Ecto neural progenitor cell (in vitro differentiated cells): ENCODE results near the gene TMCC2.
"Not testable (repeated sequence)": the region's sequence is repeated elsewhere in the genome, so short reads cannot be mapped to it uniquely, and the experiment has no call there.

Experiments
- DNase-seq: peaks from one replicate; pipeline ENCODE4 v3.0.0-alpha.2; 2018; ENCODE audit warnings: low spot score

Gene TMCC2

DNA sequence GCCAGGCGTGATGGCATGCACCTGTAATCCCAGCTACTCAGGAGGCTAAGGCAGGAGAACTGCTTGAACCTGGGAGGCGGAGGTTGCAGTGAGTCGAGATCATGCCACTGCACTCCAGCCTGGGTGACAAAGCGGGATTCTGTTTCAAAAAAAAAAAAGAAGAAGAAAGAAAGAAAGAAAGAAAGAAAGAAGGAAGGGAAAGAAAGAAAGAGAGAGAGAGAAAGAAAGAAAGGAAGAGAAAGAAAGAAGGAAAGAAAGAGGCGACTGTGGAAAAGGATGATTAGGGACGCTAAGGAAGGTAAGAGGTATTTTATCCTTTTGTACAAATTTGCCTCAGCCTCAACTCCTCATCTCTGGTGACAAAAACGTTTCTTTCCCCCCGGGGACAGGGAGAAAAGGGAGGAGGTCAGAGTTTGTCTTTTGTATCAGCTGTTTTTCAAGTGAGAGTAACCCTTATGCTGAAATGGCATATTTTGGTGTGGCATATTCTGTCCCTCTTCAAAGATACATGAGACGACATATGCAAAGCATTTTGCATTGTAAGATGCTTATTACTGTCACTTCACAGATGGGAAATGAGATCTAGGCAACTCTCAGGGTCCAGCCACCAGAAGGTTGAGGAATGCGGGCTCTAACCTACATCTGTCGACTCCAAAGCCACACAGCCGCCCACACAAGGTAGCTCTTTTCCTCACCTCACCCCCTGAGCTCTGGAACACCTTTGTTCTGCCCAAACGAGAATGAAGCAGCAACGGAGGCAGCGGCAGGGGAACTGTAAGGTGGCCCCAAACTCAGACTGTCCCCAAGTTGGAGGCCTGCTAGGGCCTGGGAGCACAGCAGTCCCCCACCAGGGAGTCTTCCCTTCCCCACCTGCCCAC is 55.8 kb downstream of the TMCC2 start:
- DNase-seq = no peak

DNA sequence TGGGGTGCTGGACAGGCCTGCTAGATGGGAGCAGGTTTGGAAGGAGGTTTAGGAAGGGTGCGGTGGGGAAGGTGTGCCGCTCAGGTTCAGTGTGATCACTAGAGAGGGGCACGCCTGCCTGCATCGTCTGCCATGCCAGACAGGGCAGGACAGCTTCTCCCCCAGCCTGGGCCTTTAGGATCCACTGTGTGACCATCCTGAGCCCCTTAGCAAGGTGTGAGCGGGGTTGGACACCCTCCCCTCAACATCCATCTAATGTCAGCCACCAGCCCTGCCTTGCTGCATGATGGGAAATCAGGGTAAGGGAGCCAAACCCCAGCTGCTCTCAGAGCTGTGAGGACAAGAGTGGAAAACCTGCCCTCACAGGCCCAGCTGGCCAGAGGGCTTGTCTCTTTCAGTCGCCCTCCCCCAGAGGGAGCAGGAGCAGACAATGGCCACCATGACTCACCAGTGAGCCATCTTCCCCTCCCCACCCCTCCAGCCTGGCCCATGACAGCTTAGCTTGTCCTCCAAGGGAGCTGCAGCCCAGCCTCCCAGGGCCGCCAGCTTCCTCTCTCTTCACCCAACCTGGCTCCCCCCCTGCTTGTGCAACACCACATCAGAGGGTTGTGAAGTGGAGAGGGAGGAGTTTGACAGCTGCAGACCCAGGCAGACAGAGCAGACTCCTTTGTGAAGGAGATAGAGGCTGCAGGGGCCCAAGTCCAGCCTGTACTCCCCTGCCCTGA is 56.8 kb downstream of the TMCC2 start:
- DNase-seq = peak; percentile 90

DNA sequence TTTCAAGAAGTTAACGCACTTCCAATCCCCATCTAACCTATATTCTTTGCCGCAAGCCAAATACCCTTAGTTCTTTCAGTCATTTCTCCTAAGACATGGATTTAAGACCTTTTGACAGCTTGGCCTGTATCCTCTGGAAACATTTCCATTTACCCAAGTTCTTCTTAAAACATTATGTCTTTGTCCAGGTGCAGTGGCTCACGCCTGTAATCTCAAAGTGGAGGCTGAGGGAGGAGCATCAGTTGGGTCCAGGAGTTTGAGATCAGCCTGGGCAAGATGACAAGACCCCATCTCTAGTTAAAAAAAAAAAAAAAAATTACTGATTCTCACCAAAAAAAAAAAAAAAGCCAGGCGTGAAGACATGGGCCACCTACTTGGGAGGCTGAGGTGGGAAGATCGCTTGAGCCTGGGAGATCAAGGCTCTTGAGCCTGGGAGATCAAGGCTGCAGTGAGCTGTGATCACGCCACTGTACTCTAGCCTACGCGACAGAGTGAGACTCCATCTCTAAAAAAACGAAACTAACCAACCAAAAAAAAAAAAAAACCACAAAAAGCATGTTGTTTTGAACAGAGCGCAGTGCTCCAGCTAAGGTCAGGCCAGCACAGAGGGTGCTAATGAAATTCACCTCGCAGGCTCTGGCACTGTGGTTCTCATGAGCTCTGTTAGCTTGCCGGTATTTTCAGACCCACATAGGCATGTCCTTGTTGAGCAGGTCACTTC is 57.8 kb downstream of the TMCC2 start:
- no peak for DNase-seq

DNA sequence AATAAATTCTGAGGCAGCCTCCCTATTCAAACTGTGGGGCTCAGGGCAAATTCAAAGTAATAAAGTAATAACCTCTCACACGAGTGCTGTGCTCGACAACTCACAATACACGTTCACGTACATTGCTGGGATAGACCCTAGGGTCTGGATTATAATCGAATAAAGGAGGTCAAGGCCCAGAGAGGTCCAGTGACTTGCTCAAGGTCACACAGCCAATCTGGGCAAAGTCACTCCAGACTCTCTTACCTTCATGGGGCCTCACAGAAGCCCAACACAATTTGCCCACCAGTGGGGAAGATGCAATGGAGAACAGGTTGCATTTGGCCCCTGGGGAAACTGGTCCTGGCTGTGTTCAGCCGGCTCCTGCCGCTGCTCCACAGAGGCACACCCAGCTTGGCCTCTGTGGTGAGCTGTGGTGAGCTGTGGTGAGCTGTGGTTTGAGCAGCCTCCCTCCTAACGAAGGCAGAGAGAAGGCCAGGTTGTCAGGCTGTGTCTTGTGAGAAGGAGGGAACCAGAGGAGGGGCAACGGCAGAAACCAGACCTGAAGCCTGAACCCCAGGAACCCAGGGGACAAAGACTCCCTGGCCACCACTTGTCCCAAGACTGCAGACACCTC is 58.7 kb downstream of the TMCC2 start:
- no peak for DNase-seq

DNA sequence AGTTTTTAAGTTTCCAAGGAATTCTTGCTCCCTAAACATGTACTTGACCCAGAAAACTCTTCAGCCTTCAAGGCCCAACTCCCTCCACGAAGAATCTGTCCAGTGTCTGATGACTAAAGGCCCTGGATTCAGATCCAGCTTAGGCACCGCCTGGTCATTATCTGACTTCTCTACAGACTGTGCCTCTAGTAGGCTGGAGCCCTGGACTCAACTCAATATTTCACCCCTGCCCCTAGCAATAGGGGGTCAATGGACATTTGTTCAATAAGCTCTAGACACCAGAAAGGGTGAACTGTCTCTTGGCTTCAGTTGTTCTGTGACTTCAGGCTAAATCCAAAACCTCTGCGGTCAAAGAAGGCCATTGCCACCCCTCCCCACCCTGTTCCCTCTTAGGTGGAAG is 59.3 kb downstream of the TMCC2 start:
- no peak for DNase-seq

DNA sequence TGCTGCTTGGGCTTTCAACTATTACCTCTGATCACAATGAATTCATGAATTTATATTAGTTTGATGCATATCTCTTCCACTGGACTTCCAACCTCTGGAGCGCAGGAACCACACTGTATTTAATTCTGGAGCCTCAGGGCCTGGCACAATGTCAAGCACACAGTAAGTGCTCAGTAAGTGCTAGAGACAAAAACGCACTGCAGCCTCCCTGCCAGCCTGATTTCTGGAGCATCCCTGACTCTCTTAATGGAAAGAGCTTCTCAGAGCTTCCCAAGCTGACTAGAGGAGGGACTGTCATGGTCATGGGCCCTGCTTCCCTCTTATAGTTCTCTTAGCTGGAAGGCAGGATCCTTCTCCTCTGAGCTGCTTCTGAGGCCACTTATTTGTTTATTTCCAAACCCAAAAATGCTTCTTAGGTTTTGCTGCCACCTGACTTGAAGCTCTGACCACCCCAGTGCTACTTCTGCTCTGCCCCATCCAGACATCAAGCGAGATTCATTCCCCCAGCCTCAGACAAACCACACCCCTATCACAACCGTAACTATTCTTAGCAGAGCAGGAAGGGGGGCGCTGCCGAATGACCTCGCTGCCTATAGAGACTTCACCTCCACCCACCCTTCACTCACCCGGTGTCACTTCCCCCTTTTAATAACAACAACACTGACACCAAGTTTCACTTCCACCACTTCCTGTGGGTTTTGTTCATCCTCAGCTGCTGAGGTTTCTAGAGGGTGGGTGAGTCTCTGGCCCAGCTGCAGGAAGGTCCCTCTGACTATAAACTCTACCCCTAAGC is 60.2 kb downstream of the TMCC2 start:
- DNase-seq = no peak

DNA sequence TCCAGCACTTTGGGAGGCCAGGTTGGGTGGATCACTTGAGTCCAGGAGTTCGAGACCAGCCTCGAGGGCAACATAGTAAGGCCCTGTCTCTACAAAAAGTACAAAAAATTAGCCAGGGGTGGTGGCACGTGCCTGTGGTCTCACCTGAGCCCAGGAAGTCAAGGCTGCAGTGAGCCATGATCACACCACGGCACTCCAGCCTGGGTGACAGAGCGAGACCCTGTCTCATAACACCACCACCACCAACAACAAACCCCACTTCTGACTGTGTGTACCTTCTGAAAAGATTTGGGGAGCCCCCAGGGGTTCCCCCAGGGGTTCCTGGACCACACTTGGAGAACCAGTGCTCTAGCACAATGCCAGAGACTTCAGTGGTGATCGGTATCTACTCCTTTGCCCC is 63.9 kb downstream of the TMCC2 start:
- DNase-seq = no peak

DNA sequence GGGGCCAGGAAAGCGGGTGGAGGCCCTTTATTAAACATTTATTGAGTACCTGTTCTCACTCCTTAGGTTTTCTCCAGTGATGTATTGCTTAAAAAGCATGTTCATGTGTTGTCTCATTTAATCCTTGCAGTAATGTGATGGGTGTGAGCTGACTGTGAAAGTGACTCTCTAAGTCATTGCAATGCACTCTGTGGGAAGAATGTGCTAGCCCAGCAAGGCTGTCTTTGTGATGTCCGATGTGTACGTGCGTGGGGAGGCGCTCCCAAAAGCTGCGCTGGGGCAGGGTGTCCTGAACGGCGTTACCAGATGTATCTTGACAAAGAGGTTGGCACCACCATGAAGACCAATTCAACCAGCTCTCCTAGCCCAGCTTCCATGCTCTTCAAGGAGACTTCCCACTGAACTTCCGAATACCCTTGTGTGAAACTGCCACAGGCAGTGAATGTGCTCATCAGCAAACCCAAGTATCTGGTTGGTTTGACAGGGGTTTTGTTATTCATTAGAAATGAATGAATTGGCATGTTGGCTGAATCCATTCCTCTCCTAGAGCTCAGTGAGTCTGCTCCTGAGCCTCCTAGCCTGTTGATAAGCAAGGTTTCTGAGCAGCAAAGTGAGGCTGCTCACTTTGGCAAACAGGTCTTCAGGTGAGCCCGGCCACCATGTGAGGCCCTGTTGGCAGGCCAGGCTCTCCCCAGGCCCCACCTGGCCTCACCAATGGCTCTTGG is 65.8 kb downstream of the TMCC2 start:
- DNase-seq = no peak

DNA sequence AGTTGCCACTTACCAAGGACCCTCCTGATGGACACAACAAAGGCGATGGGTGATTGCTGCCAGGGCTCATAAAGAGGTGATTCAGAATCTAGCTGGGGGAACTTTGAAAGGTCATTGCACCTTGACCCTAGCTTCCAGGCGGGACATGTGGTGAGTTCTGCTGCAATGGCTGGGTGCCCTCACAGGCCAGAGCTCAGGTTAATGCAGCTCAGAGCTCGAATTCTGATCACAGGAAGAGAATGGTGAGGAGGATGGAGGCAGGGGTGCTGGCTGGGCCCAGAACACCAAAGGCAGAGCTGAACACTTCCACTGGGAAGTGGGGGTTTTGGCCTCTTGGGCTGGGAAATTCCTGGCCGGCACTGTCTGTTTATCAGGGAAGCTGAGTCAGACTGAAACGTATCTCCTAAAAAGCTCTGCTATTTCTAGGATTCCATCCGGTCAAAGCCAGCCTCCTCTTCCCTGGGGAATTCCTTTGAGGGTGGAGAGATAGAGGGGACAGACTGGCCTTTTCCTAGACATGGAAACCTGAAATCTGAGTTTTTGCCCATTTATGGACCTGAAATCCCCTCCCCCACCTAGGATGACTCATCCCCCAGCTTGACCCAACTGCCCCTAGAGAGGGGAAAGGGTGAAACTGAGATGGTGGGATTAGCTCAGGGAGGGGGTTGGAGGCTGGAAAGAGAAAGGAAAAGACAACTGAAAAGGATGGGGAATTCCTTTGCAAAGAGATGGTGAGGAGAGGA is 66.6 kb downstream of the TMCC2 start:
- DNase-seq = peak; percentile 71

DNA sequence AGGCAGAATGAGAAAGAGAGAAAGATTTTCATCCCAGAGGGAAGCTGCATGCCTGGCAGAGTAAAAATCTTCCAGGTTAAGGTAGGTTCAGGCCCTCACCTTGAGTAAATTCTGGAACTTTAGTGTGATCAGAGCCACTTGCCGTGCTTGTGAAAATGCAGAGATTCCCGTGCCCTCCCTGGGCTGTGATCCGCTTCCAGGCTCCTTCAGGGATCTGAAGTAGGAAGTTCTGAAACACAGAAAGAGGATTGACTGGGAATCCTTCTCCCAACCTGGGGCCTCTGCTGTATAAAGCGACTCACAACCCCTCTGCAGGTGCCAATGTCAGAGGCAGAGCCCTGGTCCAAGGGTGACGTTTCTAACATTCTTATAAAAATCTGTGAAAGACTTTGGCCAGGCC is 67.2 kb downstream of the TMCC2 start:
- no peak for DNase-seq

DNA sequence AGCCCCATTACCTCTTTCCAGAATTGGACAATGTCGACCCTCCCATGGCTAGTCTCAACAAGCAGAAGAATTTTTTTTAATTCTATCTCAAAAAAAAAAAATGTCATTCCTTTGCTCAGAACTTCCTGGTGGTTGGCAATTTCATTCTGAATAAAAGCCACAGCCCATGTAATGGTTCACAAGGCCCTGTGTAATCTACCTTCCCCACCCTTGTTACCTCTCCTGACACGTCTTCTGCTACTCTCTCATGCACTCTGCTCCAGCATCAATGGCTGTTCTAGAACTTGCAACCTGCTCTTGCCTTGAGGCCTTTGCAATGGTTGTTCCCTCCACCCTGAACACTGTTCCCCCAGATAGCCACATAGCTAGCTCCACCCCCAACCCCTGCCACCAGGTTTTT is 68.4 kb downstream of the TMCC2 start:
- no peak for DNase-seq

DNA sequence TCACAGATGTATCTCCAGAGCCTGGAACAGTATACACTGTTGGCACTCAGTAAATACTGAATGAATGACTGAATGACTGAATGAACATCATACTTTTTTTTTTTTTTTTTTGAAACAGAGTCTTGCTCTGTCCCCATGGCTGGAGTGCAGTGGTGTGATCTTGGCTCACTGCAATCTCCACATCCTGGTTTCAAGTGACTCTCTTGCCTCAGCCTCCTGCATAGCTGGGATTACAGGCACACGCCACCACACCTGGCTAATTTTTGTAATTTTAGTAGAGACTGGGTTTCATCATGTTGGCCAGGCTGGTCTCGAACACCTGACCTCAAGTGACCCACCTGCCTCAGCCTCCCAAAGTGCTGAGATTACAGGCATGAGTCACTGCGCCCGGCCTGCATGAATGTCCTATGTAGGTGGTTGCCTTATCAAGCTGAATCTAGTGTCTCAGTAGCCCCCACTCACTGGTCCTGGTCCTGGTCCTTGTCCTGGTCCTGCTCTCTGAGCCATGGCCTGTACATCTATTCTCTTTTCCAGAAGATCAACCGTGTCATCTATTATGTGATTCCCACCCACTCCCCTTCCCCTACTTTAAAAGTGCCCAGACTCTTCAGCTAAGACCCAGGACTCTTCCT is 69.9 kb downstream of the TMCC2 start:
- not testable (repeated sequence) for DNase-seq

DNA sequence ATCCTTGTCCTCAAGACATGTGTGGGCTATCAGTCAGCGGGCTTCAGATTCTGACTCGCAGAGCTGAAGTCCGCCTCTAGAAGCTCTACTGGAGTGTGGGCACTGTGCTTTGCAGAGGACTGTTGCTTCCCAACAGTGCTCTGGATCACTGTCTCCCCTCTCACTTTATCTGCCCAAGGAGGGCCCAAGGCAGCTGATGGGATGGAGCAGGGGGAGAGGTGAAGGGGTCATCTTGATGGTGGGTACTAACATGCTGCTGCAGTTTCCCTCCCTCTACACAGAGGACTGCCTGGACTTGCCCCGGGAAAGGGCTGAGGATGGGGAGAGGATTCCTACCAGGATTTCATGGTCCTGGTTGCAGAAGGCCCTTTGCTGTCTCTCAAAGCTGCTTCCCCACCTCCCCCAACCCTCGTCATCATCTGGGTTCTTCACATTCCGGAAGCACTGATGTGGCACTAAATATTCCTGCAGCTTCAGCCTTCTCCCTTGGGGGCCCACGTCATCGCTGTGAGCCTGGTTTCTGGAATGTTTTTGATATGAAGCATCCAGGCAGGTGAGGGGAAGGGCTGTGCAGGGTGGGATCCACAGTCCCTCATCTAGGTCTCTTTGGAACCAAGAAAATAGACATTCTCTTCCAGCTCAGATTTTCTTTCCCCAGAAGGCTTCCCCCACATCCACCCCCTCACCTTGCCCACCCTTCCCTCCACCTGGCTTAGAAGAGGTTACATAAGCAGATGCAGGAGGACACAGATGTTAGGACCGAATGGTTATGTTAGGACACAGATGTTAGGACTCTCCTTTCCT is 70.6 kb downstream of the TMCC2 start:
- peak; percentile 78 for DNase-seq

DNA sequence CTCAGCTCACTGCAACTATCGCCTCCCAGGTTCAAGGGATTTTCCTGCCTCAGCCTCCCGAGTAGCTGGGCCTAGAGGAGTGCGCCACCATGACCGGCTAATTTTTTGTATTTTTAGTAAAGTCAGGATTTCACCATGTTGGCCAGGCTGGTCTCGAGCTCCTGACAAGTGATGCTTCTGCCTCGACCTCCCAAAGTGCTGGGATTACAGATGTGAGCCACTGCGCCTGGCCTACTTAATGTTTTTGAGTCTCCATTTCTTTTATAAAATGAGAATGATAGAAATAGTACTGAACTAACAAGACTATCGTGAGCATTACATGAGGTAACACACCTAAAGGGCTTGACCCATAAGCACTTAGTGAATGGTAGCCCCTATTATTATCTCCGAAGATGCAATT is 72.4 kb downstream of the TMCC2 start:
- no peak for DNase-seq

DNA sequence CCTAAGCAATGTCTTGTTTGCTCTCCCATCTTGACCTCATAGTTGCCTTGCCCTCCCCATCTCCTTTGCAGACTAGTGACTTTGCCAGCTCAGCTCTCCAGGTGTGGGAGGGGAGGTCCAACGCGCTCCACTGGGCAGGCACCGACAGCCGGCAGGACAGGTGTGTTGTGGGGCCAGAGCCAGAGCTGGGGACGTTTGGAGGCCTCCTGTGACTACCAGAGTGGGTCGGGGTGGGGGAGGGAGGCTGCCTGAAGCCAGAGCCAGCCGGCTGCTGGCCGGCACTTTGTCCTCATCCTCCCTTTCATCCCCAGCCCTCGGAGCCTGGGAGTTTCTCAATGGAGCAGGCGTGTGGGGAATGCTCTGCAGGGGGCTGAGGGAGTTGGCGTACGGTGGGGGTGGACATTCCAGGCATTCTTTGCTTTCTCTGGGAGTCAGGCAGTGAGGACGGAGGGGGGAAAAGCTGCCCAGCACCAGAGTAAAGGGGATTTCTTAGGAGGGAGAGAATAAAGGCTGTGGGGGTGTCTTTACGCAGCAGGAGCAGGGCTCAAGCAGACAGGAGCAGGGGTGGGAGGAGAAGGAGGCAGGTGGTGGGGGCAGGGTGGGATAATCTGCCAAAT is 73.6 kb downstream of the TMCC2 start:
- DNase-seq = peak; percentile 98

DNA sequence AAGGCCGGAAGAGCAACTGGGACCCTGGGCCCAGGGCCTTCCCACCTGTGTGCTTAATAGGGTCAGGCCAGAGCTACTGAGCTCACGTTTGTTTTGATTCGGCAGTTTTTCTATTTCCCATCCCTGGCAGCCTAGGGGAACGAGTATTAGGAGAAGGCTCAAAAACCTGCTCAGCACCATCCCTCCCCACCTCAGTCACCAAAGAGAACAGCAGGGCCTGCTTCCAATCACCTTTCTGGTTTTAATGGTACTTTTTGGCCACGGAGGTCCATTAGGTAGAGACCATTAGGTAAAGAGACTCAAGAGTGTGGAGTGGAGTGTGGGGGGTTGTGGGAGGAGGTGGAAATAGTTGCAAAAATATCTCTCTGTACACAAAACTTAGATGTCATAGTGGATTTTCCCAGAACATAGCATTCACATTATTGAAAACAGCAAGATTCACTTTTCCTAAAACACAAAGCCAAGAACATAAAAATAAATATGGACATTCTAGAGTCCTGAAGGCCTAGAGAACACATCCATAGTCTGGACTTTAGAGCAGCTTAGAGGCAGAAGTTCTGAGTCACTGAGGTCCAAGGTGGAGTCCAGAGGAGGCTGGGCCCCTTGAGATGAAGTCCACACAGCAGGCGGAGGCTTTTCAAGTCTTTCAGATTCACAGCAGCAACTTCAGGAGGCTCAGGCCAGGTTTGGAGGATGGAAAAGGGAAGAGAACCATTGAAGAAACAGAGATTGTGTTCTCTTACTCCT is 74.3 kb downstream of the TMCC2 start:
- no peak for DNase-seq

DNA sequence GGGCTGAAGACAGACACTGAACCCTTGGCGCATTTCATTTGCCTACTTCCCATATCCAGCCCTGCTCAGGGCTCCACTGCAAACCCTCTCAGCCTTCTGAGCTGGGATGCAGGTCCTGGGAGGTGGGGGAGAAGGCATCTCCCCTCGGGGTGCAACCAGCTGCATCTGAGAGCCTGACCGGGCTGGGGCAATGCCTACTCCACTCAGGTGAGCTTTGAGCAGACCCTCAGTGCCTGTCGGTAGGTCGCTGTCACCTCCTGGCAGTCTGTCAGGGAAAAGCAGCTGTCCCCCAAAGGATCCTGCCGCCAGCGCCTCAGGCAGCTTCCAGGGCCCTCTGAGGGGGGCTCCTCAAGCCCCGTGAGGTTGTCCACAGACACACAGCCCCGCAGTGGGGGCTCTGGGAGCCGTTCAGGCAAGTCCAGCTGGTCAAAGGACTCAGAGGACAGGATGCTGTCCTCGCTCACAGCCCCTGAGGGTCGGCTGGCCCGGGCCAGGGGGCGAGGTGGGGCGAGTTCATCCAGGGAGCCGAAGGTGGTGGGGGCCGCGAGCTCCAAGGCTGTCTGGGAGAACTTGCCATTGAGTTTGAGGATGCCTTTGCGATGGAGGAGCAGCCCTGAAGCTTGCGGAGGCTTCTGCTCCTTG is 75.6 kb downstream of the TMCC2 start:
- no peak for DNase-seq
